ENCODE results near the gene CDH26.

CDH26 gene

GRCh38 chr20:59958123-59958522 is at the start of gene CDH26:
Gene CDH26 (plus strand): TSS chr20:59958423. CDS start chr20:59958727, 304 bp downstream.
- no peak for DNase-seq (ENCODE audit: low read depth)

GRCh38 chr20:59908855-59909254 is 49.4 kb upstream of the CDH26 start:
- no peak for DNase-seq (ENCODE audit: low read depth)

DNA sequence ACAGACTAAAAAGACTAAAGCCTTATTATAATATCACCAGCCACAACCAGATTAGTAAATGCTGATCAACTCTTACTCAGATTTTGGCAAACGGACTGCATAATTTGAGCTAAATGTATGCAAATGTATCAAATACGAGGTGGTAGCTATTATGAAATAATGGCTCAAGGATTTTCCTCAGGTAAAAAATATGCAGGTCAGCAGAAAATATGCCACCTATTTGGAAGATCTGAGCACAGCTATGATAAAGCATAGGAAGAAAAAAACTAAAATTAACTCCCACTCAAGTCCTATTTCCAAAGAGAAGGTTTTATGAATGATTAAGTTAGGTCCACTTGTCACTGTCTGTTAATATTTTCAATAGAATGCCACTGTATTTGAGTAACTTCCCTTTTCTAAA is 47.2 kb upstream of the CDH26 start:
- no peak for DNase-seq (ENCODE audit: low read depth)

GRCh38 chr20:59912609-59913008 is 45.6 kb upstream of the CDH26 start:
- no peak for DNase-seq (ENCODE audit: low read depth)

- no peak for DNase-seq (ENCODE audit: low read depth)
These were observed 37.3 kb upstream of the CDH26 start for GRCh38 chr20:59920944-59921343.

DNA sequence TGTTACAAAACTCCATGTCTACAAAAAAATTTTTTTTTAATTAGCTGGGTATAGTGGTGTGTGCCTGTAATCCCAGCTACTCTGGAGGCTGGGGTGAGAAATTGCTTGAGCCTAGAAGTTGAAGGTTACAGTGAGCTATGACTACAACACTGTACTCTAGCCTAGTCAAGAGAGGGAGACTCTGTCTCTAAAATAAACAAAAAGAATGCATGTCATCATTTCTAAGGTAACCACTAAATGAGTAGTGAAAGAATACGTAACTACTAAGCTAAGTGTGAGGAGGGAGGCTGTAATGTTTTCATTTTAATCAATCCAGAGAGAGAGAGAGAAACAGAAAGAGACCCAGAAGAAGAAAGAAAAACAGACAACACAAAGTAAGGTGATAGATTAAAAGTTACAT is 34.7 kb upstream of the CDH26 start:
- no peak for DNase-seq (ENCODE audit: low read depth)

- DNase-seq (ENCODE audit: low read depth) = no peak
These were observed 32.9 kb upstream of the CDH26 start for GRCh38 chr20:59925359-59925758.

DNA sequence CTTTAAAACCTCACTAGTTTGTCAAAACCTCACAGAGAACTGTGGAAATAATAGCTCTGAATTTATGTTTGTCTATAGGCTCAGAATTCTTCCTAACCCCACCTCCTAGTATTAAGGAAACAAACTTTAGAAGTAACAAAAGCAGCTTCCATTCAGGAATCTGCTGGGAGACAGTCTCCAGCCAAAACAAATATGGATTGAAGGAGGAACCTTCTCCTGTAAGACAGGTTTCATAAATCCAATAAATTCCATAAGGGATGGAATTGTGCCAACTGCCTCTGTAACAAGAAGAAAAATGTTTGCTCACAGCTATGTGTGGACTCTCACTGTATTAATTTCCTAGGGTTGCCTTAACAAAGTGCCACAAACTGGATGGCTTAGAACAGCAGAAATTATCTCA is 32.3 kb upstream of the CDH26 start:
- no peak for DNase-seq (ENCODE audit: low read depth)

DNA sequence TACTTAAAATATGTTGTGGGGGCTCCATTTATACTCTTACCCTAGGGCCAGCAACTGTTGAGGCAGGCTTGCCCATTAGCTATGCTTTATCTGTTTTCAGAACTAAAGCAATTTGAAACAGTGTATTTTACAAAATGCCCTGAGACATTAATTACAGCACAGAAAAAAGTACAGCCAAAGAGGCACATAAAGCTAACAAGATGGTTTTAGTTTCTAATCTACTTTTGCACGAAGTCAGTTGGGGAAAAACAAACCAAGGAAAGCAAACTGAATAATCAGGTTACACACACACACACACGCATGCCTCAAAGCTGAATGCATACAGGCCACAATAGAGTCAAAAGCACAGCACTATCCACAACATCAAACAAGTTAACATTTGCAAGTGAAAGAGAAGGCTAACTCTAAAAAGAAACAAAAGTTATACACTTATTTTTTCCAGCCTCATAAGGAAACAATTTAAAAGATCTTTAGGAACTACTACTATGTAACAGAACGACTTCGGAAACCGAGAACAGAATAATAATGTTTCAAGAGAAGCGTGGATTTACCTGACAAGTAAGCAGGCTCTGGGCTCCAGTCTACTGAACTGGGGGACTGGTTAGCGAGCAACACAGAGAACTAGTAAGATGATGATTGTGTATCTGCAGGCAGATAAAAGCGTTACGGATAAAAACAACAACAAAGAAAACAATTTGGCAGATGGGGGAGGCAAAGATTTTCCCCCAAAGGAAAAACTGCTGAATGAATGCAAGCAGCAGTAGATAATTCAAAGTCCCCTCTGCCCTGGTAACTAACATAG is 26.5 kb upstream of the CDH26 start:
- DNase-seq (ENCODE audit: low read depth) = no peak

- no peak for DNase-seq (ENCODE audit: low read depth)
These were observed 25.5 kb upstream of the CDH26 start for GRCh38 chr20:59932616-59933295.

DNA sequence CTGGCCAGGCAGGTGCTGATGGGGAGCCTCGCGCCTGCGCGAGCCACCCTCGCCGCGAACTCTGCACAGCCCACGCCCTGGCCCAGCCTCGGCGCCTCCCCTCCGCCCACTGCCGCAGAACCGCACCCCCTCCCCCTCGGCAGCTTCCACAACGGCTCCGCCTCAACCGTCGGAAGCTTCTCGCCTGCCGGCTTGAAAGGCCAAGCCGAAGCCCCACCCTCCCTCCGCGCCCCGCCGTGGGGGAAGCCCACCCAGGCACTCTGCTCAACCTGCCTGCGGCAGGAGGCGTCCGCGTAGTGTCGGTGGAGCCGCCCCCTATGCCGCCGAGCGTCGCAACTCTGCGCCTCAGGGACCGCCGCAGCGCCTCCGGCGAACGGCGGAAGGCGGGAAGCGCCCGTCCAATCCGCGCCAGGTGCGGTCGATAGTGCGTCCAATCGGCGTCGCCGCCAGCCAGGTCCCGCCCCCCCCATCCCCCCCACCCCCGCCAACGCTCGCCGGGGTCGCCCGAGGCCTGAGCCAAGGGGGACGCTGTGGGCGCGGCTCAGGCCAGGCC is 24.9 kb upstream of the CDH26 start, which contains the start of gene SYCP2:
Gene SYCP2 (minus strand): TSS at position 342 of the 553 bp plus-strand sequence. CDS start 11,224 bp downstream, outside the sequence.
- DNase-seq (ENCODE audit: low read depth) = no peak

GRCh38 chr20:59933849-59934585 is 24.2 kb upstream of the CDH26 start:
- peak; percentile 52 for DNase-seq (ENCODE audit: low read depth)

DNA sequence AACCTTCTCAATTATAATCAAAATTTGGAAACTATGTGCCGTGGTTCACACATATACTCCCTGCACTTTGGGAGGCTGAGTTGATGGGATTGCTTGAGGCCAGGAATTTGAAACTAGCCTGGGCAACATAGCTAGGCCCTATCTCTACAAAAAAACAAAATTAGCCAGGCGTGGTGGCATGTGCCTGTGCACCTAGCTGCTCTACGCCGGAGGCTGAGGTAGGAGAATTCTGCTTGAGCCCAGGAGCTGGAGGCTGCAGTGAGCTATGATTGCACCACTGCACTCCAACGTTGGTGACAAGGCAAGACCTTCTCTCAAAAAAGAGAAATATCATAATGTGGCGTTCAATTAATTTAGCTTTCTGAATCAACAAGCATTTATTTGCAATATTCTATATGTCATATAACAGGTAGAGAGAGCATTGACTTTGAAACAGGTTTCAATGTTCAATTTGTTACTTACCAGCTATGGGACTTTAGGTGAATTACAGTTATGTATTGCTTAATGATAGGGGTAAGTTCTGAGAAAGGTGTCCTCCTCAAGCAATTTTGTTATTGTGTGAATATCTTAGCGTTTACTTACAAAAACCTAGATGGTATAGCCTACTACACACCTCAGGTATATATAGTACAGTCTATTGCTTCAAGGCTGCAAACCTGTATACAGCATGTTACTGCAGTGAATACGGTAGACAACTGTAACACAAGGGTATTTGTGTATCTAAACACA is 22.6 kb upstream of the CDH26 start:
- no peak for DNase-seq (ENCODE audit: low read depth)

DNA sequence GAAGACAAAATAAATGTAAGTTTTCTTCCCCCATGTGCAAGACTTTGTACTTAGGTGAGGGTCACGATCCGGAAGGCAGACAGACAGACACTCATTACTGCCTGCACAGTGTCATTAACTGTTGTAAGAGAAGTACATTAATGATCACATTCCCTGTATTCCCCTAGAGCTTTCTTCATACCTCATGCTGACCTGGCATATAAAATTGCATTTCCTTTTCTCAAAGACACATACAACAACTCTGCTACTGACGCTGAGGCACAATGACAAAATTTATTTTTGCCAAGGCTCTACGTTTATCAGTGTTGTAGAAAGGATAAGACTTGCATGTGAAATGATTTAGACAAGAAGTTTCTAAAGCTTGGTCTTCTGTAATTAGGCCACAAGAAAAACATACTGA is 21.8 kb upstream of the CDH26 start:
- DNase-seq (ENCODE audit: low read depth) = no peak

GRCh38 chr20:59937150-59937549 is 21.1 kb upstream of the CDH26 start:
- DNase-seq (ENCODE audit: low read depth) = no peak

DNA sequence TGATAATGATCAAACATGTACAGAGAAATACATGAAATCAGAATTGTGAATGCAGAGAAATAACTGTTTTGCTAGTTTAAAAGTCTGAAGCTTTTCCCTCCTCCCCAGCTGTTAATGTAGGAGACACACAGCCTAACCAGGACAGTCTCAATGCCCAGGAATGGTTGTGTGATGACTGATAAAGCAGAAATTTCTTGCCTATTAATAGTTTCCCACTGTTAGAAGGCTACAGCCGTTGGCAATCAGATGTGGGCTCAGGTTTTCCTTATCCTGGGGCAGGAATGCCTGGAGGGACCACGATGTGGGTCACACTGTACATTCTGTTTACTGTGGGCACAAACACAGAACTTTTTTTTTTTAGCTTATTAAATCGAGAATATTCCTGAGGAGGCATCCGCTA is 20.0 kb upstream of the CDH26 start:
- peak; percentile 21 for DNase-seq (ENCODE audit: low read depth)

GRCh38 chr20:59938696-59939051 is 19.5 kb upstream of the CDH26 start:
- DNase-seq (ENCODE audit: low read depth) = no peak

GRCh38 chr20:59939052-59939878 is 19.0 kb upstream of the CDH26 start:
- no peak for DNase-seq (ENCODE audit: low read depth)

DNA sequence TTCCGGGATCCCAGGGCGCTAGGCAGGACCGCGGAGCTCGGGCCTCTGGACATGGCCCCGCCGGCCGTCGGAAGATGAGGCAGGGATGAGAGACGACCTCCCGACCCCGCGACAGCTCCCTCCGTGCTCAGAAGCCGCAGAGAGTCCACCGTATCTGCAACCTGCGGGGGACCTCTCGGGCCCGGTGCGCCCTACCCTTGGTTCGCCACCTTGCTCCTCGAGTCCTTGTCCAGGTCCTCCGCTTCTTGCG is 18.4 kb upstream of the CDH26 start:
- DNase-seq (ENCODE audit: low read depth) = no peak

DNA sequence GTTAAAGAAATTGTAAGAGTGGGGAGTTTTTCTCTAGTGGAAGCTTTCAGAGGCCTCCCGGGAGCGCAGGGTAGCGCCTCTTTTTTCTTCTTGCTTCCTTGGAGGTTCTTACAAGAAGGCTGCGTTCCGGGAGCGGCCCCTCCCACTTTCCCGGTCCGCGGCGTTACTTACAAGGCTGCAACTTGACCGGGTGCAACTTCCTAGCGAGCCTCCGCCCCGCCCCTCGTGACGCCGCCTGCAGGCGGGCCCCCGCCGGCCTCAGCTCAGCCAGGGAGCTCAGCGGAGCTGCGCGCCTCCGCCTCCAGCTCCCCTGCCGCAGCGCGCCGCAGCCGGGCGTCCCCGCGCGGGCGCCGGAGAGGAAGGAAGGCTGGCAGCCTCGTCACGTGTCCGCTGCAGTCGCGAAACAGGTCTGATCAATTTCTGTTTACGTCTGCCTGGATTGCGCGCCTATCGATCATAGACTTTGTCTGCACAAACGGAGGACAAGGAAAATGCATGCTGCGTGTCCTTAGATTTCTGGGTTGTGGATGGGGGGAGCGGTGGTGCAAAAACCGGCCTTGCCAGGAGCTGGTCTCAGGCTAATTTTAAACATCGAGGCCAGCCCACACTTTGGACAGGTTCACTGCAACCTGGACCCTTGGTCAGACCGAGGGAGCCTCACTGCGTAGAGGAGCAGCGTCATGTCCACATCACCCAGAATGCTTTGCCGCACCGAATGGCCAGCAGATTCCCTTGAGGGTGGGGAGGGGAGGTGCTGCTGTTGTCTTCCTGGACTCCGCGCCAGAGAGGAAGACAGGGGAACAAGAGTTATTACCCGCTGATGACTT is 17.9 kb upstream of the CDH26 start, which contains the start of the genes FAM217B and PPP1R3D:
Gene FAM217B (plus strand): TSS at position 261 of the 827 bp plus-strand sequence. CDS start 3,555 bp downstream, outside the sequence.
Gene PPP1R3D (minus strand): TSS at position 177 of the 827 bp plus-strand sequence. CDS start 374 bp downstream, outside the sequence.
- DNase-seq (ENCODE audit: low read depth) = peak; percentile 93

Data from stromal cell of bone marrow (primary cell).